Dermis blood vessel endothelial cell (primary cell): ENCODE results near the gene MYO7B. TPM values are rescaled to one million over a fixed set of nuclear protein-coding genes. Genes with fewer than 3 reads are reported as not detected.

Experiments
- DNase-seq: peaks from one replicate; pipeline ENCODE4 v3.0.0; 2010
- total RNA-seq: library from RNA; depleted of rRNA; stranded (reverse); fragments of >200 nt; gene quantifications from 2 replicates; pipeline ENCODE4 v1.2.3, GENCODE V29; 2014

Gene MYO7B
- total RNA-seq, 1 donor from 2014 or later, result not detected

DNA sequence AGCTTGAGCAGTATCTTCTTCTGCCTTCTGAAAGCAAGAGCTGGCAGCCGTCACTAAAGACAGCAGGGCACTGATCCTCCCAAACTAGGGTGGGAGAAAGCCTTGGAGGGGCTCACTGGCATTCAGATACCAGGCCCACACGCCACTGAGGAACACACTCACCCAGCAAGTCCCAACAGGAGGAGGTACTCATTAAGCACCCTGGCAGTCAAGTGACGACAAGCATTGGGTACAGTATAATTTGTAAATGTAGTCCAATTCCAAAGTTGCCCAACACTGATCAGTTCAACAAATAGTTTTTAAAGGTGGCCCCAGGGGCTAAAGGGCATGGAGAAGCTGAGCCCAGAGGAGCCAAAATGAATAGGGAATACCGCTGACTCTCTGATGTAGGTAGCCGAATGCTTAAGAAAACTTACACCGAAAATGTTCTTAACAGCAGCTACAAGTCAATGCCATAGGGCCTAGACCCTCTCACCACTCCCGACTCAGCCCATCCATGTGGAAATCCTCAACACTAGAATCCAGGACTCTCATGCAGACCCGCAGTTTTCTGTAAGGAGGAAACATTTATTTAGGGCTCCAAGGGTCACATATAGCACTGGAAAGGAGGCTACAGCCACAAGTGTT, 129.9 kb downstream of the MYO7B start:
- DNase-seq, result no peak

DNA sequence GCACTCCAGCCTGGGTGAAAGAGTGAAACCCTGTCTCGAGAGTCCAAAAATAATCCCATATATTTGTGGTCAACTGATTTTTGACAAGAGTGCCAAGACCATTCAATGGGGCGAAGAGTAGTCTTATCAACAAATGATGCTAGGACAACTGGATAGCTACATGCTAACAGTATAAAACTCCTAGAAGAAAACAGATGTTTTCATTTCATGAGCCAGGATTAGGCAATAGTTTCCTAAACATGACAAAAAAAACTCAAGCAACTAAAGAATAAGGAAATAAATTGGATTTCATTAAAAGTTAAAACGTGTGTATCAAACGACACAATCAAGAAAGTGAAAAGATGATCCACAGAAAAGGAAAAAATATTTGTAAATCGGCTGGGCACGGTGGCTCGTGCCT, 133.6 kb downstream of the MYO7B start:
- DNase-seq, result no peak

DNA sequence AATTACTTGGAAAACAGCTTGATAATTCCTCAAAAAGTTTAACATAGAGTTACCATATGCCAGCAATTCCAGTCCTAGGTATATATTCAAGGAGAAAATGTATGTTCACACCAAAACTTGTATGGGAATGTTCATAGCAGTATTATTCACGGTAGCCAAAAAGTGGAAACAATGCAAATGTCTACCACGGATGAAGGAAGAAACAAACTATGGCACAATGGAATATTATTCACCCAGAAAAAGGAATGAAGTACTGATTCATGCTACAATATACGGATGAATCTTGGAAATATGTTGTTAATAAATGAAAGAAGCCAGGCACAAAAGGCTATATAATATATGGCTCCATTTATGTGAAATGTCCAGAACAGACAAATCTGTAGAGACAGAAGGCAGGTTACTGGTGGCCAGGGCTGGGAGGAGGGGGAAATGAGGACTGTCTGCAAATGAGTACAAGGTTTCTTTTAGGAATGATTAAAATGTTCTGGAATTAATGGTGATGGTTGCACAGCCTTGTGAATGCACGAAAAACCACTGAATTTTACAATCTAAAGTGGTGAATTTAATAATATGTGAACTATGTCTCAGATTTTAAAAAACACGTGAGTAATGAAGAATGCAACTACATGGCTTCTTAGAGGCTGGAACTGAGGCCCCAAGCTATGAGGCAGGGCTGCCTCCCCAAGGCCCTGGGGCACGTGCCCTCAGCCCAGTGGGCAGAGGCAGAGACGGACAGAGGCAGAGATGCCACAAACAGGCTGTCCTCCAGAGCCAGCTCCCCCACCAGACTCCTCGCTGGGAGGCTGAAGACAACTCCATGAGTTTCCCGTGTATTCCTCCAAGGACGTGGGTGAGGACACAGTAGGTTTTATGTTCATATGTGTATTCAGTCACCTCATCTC, 134.8 kb downstream of the MYO7B start:
- no peak for DNase-seq

DNA sequence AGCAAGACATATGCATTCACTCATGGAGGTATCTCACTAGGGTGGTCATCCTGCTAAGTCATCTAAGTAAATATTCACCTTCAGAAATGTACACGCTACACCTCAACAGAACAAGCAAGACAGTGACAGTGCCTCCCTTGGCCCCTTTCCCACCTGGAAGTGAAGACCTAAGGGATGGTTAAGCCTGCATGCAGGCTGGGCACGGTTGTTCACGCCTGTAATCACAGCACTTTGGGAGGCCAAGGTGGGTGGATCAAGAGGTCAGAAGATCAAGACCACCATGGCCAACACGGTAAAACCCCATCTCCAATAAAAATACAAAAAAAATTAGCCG, 135.4 kb downstream of the MYO7B start:
- DNase-seq, result no peak

DNA sequence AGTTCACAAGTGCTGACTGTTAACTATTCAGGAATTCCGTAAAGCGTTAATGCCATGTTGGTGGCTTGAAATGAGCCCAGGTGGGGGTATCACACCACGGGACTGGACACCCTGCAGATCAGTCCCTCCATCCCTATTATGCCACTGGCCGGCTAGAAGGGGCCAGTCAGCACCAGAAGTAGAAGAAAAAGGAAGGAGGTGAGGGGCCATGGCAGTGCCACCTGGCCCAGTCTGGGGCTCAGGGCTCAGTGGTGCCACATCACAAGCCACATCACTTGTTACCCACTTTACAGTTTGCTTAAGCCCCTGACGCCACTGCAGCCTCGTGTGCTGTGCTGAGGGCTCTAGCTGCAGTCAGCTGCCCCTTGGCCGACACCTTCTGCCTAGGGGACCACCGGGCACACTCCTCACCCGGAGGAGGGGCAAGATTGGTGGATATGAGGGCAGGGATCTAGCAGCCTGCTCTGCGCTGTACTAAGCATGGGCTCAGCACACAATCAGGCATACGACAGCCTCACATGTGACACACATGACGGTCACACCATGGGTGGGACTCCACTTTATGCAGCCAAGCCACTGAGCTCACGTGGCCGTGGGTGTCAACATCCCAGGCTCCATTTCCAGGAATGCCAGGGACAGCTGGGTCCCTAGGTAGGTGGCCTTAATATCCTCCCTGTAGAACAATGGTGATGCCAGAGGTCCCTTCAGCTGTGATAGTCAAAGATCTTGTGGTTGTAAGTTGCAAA, 136.2 kb downstream of the MYO7B start:
- no peak for DNase-seq

DNA sequence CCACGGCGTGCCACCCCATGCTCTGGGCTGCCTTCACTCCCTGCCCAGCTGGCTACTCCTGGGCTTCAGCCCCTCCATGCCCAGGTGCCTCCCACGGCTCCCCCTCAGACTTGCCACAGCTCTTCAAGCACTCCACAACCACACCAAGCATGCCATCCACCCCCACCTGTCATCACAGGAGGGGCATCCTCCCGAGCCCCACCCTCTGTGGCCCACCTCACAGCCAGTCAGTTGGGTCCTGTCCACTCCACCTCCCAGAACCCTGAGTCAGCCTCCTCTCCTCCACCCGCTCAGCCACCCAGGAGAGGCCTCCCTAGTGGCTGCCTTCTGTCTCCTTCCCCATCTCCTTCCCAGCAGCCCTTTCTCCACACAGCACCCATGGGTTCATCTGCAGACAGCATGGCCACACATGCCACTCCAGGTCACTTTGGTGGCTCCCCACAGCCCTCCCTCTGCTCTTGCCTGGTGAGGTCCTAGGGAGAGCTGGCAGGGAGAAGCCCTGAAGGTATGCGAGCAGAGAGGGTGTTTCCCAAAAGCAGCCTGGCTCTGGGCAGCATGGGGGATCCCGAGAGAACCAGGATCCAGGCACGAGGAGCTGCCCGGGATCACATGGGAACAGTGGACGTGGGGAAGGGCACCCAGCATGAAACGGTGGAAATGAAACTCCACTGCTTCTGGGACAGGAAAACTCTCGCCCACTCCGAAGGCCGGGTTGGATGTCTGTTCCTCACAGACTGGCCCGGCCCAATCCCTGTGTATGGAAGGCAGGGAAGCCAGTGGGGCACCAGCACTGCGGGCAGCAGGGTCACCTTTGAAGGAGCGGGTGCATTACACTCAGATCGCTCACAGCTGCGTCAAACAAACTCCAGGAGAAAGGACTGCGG, 137.1 kb downstream of the MYO7B start:
- peak; percentile 38 for DNase-seq

DNA sequence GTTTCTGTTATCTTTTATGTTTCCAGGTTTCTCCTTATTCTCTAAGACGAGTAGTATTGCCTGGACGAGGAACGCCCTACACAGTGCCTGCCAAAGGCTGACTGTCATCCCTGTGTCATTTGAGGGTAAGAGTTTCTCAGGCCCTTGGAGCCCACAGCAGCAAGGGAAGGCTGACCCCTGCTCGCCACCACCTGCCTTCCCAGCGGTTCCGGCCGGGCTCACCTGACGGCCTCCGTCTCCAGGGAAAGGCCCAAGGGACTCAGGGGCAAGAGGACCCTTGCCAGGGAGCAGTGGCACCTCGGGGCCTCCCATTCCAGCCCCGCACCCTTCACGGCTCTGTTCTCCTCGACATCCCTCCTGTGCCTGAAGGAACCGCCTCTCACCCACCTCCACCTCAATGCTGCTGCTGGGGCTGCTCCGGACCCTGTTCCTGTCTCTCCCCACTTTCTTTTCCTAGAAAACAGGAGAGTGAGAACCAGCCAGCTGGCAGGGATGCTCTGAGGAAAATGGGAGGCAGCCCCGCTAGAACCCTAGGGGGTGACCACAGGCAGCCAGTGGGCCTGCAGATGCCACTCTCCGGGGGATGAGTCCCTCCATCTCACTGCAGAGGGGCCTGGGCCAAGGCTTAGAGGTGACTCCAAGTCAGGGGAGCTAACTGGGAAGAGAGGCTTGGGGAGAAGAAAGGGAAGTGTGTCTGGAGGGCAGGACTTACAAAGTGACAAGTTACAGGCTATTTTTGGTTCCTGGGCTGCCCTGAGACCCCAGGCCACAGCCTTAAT, 138.0 kb downstream of the MYO7B start:
- DNase-seq, result peak; percentile 14

DNA sequence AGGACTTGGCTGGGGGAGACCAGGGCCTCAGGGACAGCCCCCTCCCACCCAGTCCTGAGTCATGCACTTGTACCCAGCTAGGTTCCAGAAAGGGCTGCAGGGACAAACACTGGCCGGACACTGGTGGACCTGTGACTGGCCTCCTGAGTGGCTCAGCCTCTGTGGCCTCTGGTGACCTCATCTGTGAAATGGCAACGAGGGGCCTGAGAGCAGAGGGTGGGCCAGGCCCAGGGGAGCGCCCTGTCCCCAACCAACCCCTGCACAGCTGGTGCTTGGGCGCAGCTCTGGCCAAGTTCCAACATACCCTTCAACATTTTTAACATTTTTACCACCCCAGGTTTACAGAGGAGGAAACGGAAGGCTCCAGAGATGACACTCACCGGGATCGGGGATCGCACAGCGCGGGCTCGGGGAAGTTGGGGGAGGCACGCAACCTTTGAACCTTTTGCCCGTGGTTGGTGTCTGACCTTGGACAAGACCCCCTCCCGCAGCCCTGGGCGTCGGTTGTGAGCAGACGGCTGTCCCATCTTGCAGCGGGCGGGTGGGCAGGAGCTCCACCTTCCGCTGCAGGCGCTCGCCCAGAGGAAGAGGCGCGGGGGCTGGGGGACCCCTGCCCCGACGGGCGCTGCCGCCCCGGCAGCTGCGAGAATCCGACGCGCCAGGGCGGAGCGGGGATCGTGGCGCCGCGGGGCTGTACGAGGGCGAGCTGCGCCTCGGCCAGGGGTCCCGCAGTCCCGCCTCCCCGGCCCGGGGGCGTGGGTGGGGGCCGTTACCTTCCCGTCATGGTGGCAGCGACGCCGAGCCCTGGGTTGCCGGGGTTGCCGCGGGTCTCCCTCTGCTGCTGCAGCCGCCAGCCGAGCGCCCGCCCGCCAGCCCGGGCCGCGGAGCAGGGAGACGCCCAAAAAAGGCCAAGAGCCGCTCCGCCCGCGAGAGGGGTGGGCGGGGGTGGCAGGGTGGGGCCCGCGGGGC, 139.0 kb downstream of the MYO7B start:
- DNase-seq, result peak; percentile 30

DNA sequence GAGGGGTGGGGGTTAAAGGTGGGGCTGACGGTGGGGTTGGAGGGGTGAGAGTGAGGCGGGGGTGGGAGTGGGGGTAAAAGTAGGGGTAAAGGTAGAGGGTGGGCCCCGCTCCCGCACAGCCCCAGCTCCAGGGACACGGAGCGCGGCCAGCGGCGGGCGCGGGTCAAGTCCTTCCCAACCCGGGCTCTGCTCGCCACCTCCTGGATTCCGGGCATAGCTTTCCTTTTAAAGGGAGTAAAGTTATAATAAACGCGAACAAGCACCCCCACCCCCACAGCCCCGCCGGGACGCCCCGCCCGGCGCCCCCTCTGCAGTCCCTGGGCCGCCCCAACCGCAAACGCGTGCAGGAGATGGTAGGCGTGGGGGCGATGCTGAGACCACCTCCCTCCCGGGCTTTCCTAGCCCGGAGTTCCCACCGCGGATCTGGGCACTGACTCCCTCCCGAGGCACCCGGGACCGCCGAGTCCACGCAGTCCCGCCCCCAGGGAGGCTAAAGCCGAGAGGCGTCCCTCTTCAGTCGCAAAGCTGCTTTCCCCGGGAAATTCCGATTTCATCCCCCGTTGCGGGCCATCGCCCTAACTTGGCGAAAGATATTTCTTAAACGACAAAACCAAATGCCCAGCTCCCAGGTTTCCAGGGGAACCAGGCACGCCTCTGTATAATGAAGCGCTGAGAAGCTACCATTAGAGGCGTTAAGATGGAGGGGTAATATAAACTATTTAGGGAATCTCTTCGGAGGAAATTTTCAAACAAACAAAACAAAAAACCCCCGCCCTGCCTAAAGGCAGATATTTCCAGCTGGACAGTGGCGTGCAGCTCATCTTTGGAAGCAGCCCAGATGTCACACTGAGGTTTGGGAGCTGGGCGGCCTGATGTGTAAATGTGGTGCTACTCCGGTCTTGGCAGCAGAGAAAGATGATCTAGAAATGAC, 140.1 kb downstream of the MYO7B start, which contains the start of gene LIMS2:
Gene LIMS2 (minus strand): TSS at position 200 of the 931 bp plus-strand sequence. CDS start 506 bp downstream, outside the sequence.
- peak; percentile 76 for DNase-seq

DNA sequence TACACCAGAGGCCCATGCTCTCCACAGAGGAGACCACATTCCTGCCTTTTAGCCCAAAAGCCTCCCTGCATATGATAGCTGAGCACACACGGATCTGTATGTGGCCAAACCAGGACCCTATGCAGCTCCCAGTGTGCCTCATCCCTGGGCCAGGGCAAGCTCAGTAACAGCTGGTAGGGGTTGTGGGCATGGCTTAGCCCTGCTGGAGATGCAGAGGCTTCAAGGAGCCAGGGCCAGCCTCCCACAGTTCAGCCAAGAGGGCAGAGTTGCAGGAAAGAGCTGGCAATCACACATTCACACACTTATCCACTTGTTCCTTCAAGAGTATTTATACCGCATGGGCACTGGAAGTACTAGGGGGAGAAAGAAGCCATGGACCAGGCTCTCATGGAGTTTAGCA, 141.4 kb downstream of the MYO7B start:
- DNase-seq, result no peak

DNA sequence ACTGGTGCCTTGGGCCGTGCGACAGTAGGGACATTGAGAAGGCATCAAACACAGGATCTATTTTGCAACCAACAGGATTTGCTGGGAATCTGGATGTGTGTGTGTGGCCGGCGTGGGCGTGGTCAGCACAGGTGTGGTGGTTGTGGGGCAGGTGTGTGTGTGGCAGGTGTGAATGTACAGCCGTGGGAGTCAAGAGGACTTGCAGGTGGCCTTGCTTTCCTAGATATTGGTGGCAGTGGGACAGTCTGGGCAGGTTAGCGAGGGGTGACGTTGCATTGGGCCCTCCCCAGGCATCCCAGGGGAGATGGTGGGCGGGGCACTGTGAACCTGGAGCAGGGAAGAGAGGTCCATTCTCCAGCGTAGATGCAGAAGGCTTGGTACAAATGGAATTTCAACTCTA, 143.0 kb downstream of the MYO7B start:
- DNase-seq, result no peak

DNA sequence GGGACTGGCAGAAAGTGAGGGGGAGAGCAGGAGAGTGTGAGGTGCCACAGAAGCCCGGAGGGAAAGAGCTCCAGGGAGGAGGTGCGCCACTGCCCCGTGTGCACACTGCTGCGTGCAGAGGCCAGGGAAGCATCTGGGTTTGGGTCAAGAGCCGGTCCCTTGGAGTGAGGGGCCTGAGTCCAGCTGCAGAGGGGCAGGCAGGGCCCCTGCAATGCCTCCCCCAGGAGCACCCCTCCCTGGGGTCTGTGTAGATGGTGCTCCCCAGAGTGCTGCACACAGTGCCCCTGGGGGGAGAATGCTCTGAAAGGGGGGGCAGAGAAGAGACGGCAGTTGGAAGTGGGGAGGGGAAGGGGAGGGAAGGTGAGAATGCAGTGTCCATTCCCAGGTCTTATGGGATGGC, 143.5 kb downstream of the MYO7B start:
- no peak for DNase-seq

DNA sequence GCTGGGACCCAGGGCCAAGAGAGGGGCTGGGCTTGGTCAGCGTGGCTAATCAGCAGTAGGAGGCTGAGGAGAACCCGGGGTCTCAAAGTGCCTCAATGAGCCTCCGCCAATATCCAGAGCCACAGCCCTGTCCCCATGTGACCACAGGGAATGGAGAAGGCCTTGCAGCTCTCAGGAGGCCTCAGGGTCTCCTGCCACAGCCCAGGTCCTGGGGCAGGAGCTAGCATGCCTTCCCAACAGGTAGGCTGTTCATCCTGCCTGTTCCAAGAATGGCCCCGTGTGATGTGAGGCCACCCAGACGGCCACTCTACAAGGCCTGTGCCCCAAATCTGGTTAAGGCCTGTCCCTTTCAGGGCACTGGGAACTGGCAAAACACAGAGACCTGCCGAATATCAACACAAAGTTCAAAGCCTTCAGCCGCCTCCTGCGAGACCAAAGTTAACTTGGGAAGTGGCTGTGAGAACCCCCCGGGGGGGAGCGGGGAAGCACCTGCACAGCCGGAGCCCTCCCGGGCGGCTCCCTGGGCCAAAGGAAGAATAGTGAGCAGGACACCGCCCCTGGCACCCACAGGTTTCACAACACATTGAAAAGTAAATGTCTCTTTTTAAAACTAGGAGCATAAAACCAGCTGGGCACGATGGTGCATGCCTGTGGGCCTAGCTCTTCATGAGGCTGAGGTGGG, 144.3 kb downstream of the MYO7B start:
- DNase-seq, result no peak

DNA sequence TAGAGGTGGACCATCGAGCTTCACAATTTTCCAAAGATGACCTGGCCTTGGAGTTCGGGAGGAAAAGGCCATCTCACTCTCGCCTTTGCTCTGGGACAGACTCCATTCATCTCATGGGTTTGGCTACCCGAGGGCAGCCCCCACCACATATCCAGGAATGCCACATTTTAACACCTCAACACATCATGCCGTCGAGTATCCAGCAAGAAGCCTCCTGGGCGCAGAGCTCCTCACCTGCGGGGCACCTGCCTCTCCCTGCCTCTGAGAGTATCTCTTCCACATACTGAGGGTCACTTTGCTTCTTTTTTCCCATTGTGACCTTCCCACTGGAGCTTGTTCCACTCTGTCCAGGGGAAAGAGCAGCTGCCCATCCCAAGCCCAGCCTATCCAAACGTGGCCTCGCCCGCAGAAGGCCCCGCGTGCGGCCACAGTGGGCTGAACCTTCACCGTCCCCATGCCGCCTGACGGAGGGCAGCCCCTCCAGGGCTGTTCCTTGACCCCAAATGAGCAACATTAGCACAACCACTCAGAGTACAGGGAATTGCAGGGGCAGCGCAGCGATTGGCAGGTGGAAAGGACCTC, 145.3 kb downstream of the MYO7B start:
- DNase-seq, result no peak

DNA sequence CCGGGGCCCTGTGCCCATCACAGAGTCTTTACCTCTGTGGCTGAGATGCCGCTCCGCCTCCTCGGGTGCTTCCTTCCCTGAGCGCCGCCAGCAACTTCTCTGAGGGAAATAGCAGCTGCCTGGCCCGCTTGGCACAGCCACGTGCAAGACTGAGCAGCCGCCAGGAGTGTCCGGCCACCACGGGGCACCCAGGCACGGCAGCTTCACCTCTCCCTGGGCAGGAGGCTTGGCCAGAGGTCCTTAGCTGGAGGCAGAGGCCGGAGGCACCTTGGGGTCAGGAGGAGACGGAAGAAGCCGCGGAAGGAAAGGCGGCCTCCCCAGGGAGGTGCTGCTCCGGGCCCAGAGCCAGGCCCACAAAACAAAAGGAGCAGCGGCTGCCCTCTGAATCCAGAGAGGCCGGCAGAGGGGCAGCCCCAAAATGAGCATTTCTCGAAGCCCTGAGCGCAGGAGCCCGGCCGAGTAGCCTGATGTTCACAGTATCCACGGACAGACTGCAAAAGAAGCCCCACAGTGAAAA, 145.9 kb downstream of the MYO7B start:
- peak; percentile 61 for DNase-seq

DNA sequence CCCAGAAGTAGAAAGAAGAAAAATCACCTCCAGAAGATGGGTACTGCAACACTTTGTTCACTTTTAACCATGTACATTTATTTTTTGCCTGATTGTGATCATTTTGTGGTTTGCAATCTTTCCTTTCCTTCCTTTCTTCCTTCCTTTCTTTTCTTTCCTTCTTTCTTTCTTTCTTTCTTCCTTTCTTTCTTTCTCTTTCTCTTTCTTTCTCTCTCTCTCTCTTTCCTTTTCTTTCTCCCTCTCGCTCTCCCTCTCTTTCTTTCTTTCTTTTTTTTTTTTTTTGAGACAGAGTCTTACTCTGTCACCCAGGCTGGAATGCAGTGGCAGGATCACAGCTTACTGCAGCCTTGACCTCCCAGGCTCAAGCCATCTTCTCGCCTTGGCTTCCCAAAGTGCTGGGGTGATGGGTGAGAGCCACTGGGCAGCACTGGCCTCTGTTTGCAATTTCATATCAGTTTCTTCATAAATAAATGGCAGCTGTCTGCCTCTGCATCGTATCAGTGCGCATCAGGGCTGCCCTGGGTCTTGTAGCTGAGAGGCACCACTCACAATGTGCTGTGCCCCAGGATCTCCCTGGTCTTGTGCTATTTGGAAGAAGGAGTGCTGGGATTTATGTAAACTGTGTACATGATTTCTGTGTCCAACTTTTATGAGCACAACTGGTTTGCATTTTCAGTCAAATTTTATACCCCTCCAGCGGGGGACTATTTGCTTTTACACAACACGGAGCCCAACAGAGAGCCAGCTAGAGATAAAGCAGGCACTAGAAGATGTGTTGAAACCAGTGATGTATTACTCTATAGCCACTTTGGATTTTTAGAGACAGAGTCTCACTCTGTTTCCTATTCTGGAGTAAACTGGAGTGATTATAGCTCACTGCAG, 146.7 kb downstream of the MYO7B start:
- DNase-seq, result no peak

DNA sequence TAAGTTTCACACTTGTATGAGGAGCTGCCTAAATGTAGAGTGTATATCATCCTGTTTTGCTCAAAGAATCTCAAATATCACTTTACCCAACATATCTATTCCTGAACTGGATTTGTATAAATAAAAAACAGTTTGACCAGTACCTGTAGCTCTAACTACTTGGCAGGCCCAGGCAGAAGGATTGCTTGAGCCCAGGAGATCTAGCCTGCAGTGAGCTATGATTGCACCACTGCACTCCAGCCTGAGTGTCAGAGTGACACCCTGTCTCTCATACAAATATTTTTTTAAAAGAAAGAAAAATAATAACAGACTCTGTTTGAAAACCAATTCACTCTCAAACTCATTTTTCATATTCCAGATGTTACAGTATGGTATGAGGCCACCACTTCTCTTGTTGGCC, 147.6 kb downstream of the MYO7B start:
- DNase-seq, result no peak
